PC-9 (cell line): ENCODE measurements around the gene AFG1L.

Experiments
- CTCF ChIP-seq: fragments of 200-600 bp; sonication (generic); conservative IDR thresholded peaks from 2 replicates; pipeline ENCODE4 v1.6.1; 2017; ENCODE audit warnings: mixed run types, antibody characterized with exemption, mild to moderate bottlenecking, moderate library complexity
- EZH2 ChIP-seq: fragments of 200-600 bp; sonication (generic); IDR thresholded peaks from 2 replicates; pipeline ENCODE4 v1.8.0; 2017; ENCODE audit warnings: antibody characterized with exemption, low read depth

GRCh38 chr6:108574457-108575141, 279.7 kb downstream of the AFG1L start:
- no peak for TF ChIP-seq CTCF
- TF ChIP-seq EZH2, result no peak
